OCI-LY7 (cell line): ENCODE results near the gene SLC6A18. TPM values are rescaled to one million over a fixed set of nuclear protein-coding genes. Genes with fewer than 3 reads are reported as not detected.

Experiments
- BruUV-seq: library from RNA; stranded (reverse); fragments of 400-500 nt; replicated peaks from 2 replicates; lab custom pipeline; 2021; lab: Mats Ljungman, UMichigan
- CTCF ChIA-PET: fragments of 300-600 bp; sonication (Branson Sonifier 250); formaldehyde crosslinking; loops from one replicate; lab custom pipeline; 2022; ENCODE audit warnings: antibody characterized with exemption; ENCODE audit not compliant: unreplicated experiment; lab: Charles Lee
- POLR2A ChIA-PET: fragments of 300-600 bp; sonication (Branson Sonifier 250); formaldehyde crosslinking; loops from one replicate; lab custom pipeline; 2022; ENCODE audit warnings: antibody characterized with exemption; lab: Charles Lee
- DNase-seq: peaks from one replicate; pipeline ENCODE4 v3.0.0-alpha.2; 2015; ENCODE audit warnings: low spot score
- H2AFZ ChIP-seq: fragments of 200-600 bp; sonication (generic), shearing (Covaris generic); 2 replicates; pipeline ENCODE4 v1.6.1; 2014; ENCODE audit warnings: mild to moderate bottlenecking, antibody characterized with exemption, low read length, moderate library complexity
- H3K27ac ChIP-seq: fragments of 200-600 bp; sonication (generic); 2 replicates; pipeline ENCODE4 v1.5.1; 2014; ENCODE audit warnings: mixed run types, low read depth, mild to moderate bottlenecking, moderate library complexity, low read length, inconsistent platforms; ENCODE audit not compliant: poor library complexity, severe bottlenecking
- H3K36me3 ChIP-seq: fragments of 200-600 bp; sonication (generic); 2 replicates; pipeline ENCODE4 v1.6.1; 2014; ENCODE audit warnings: mild to moderate bottlenecking, antibody characterized with exemption, low read length, moderate library complexity, mixed read lengths; ENCODE audit not compliant: insufficient read depth
- H3K4me1 ChIP-seq: fragments of 200-600 bp; sonication (generic); 2 replicates; pipeline ENCODE4 v1.5.1; 2014; ENCODE audit warnings: mild to moderate bottlenecking, low read length; ENCODE audit not compliant: insufficient read depth, poor library complexity, severe bottlenecking
- H3K4me2 ChIP-seq: fragments of 200-600 bp; sonication (generic); 2 replicates; pipeline ENCODE4 v1.6.1; 2014; ENCODE audit warnings: mild to moderate bottlenecking, low read length
- H3K4me3 ChIP-seq: fragments of 200-600 bp; sonication (generic); 2 replicates; pipeline ENCODE4 v1.5.1; 2014; ENCODE audit warnings: mild to moderate bottlenecking, low read depth, low read length; ENCODE audit not compliant: poor library complexity, severe bottlenecking
- H3K79me2 ChIP-seq: fragments of 200-600 bp; sonication (generic); 2 replicates; pipeline ENCODE4 v1.6.1; 2016; ENCODE audit warnings: low read depth, mild to moderate bottlenecking, low read length, moderate library complexity, mixed read lengths; ENCODE audit not compliant: insufficient read depth
- H3K9me2 ChIP-seq: fragments of 200-600 bp; sonication (generic); 2 replicates; pipeline ENCODE4 v1.6.1; 2016; ENCODE audit warnings: mild to moderate bottlenecking, low read length, mixed read lengths; ENCODE audit not compliant: insufficient read depth
- H3K9me3 ChIP-seq: fragments of 200-600 bp; sonication (generic); 2 replicates; pipeline ENCODE4 v1.6.1; 2014; ENCODE audit warnings: mild to moderate bottlenecking, mixed run types, low read length, mixed read lengths
- H4K20me1 ChIP-seq: fragments of 200-600 bp; sonication (generic); 2 replicates; pipeline ENCODE4 v1.6.1; 2014; ENCODE audit warnings: mild to moderate bottlenecking, antibody characterized with exemption, low read length, moderate library complexity, mixed read lengths; ENCODE audit not compliant: insufficient read depth
- CTCF ChIP-seq: fragments of 200-600 bp; sonication (generic); conservative IDR thresholded peaks from 2 replicates; pipeline ENCODE4 v1.5.1; 2014; ENCODE audit warnings: mild to moderate bottlenecking, antibody characterized with exemption, low read length, moderate library complexity, mixed read lengths
- EZH2phosphoT487 ChIP-seq: fragments of 200-600 bp; sonication (generic); IDR thresholded peaks from 2 replicates; pipeline ENCODE4 v1.6.1; 2018; ENCODE audit warnings: low read depth, borderline replicate concordance, mild to moderate bottlenecking, mixed run types, antibody characterized with exemption, low read length, moderate library complexity, mixed read lengths
- intact Hi-C: fragments of 100-400 bp; cut with micrococcal nuclease; formaldehyde crosslinking; loops from one replicate; pipeline ENCODE4 v1.10.0; 2022; ENCODE audit not compliant: unreplicated experiment
- total RNA-seq, 2 experiments: library from RNA; depleted of rRNA in 1 of 2; stranded (reverse); fragments of >200 nt in 1 of 2; shearing (Covaris generic) in 1 of 2; gene quantifications; 2 replicates each; pipeline ENCODE4 v1.2.3, GENCODE V29; 2014 to 2022

SLC6A18 gene
- total RNA-seq, 2 experiments from 2014 or later: not detected

- BruUV-seq: no TSS peak
- Histone ChIP-seq H3K4me2 (no peak overlapping the region), H2AFZ (no peak overlapping the region), H3K79me2 (no peaks in the 10 kb centered on the region), H3K4me3 (no peak overlapping the region), H3K4me1 (no peaks in the 10 kb centered on the region), H3K27ac (no peak overlapping the region), H3K9me3 (no peaks in the 10 kb centered on the region), H3K9me2 (no peaks in the 10 kb centered on the region), H4K20me1 (no peaks in the 10 kb centered on the region), H3K36me3 (no peaks in the 10 kb centered on the region)
- ChIA-PET CTCF (interaction anchor here (0.9 kb wide), 1 partner anchor 146 kb away, joined by 3 read pairs; no protein-coding TSS in a partner anchor), POLR2A (no interaction called here)
- no peak for DNase-seq
- TF ChIP-seq CTCF: no peak
- intact Hi-C loops: no loop called here
These were observed 11.5 kb upstream of the SLC6A18 start for GRCh38 chr5:1213508-1214162.

- H3K36me3 ChIP-seq: no peaks in the 10 kb centered on the region
- no peaks in the 10 kb centered on the region for H4K20me1 ChIP-seq
- no TSS peak for BruUV-seq
- H3K9me3 ChIP-seq: no peaks in the 10 kb centered on the region
- H3K27ac ChIP-seq: no peak overlapping the region
- H3K9me2 ChIP-seq: no peaks in the 10 kb centered on the region
- no peaks in the 10 kb centered on the region for H3K79me2 ChIP-seq
- no peak overlapping the region for H3K4me2 ChIP-seq
- DNase-seq: no peak
- no peak overlapping the region for H2AFZ ChIP-seq
- TF ChIP-seq CTCF (no peak), EZH2phosphoT487 (no peak)
- no peak overlapping the region for H3K4me3 ChIP-seq
- intact Hi-C loops: no loop called here
- CTCF ChIA-PET: interaction anchor here (0.9 kb wide), 1 partner anchor 145 kb away, joined by 3 read pairs; no protein-coding TSS in a partner anchor
- no peaks in the 10 kb centered on the region for H3K4me1 ChIP-seq
- POLR2A ChIA-PET: no interaction called here
These were observed 10.8 kb upstream of the SLC6A18 start for GRCh38 chr5:1214163-1214935.

GRCh38 chr5:1214936-1215220 lies 10.3 kb upstream of the SLC6A18 start:
- Histone ChIP-seq H3K4me3 (no peak overlapping the region), H3K79me2 (no peaks in the 10 kb centered on the region), H3K4me2 (no peak overlapping the region), H3K27ac (no peak overlapping the region), H3K36me3 (no peaks in the 10 kb centered on the region), H3K9me3 (no peaks in the 10 kb centered on the region), H3K9me2 (no peaks in the 10 kb centered on the region), H3K4me1 (no peaks in the 10 kb centered on the region), H2AFZ (no peak overlapping the region), H4K20me1 (no peaks in the 10 kb centered on the region)
- TF ChIP-seq CTCF (no peak), EZH2phosphoT487 (no peak)
- intact Hi-C loops: no loop called here
- CTCF ChIA-PET: no interaction called here
- POLR2A ChIA-PET: no interaction called here
- DNase-seq: no peak
- no TSS peak for BruUV-seq
